Prostate gland (tissue), 2 donors: ENCODE measurements around the gene ADIPOR2.

Experiments
- CTCF ChIP-seq, 4 experiments: fragments of 200-600 bp in 2 of 4; fragments of 450-650 bp in 2 of 4; sonication (generic) in 2 of 4; IDR thresholded peaks; 1 replicate in 3 of 4; 2 replicates in 1 of 4; pipeline ENCODE4 v1.5.1; 2016 to 2019; ENCODE audit warnings: antibody characterized with exemption in 4 of 4, mild to moderate bottlenecking in 2 of 4, moderate library complexity in 2 of 4
- POLR2A ChIP-seq: fragments of 450-650 bp; IDR thresholded peaks from one replicate; pipeline ENCODE4 v1.6.1; 2016; ENCODE audit warnings: antibody characterized with exemption, mild to moderate bottlenecking
- POLR2AphosphoS5 ChIP-seq: sonication (generic); formaldehyde crosslinking; IDR thresholded peaks from one replicate; pipeline ENCODE4 v1.6.1; 2017; ENCODE audit warnings: antibody characterized with exemption

GRCh38 chr12:1781772-1782171 lies 90.9 kb downstream of the ADIPOR2 start:
- TF ChIP-seq POLR2A = no peak
- TF ChIP-seq POLR2AphosphoS5 = no peak
- no peak for TF ChIP-seq CTCF (IDR thresholded peaks at IDR 0.05)
